Esophagus squamous epithelium (tissue), 4 donors: Measurements from ENCODE around the gene LMX1B.

Experiments
- CTCF ChIP-seq, 6 experiments: fragments of 450-650 bp in 4 of 6; fragments of 200-600 bp in 2 of 6; sonication (generic) in 2 of 6; IDR thresholded peaks; one replicate each; pipeline ENCODE4 v1.5.1; 2016 to 2019; ENCODE audit warnings: antibody characterized with exemption in 6 of 6, mild to moderate bottlenecking in 4 of 6, moderate library complexity in 4 of 6
- POLR2A ChIP-seq, 4 donors: fragments of 450-650 bp; IDR thresholded peaks; one replicate each; pipeline ENCODE4 v1.6.1; 2017; ENCODE audit warnings: antibody characterized with exemption in 4 of 4, mild to moderate bottlenecking in 4 of 4, moderate library complexity in 3 of 4

GRCh38 chr9:126682928-126683697, 69.4 kb downstream of the LMX1B start:
- TF ChIP-seq CTCF (IDR thresholded peaks at IDR 0.05), result no peak
- no peak for TF ChIP-seq POLR2A (IDR thresholded peaks at IDR 0.05)
